Transverse colon (tissue), 4 donors: ENCODE data around the gene NPAS1.

ENCODE experiments used
- POLR2A ChIP-seq: fragments of 450-650 bp; IDR thresholded peaks from one replicate; pipeline ENCODE4 v1.6.1; 2016; ENCODE audit warnings: antibody characterized with exemption, mild to moderate bottlenecking, moderate library complexity
- POLR2AphosphoS5 ChIP-seq, 3 donors: sonication (generic); formaldehyde crosslinking; IDR thresholded peaks; one replicate each; pipeline ENCODE4 v1.6.1; 2016; ENCODE audit warnings: antibody characterized with exemption in 3 of 3
- TF ChIP-seq, protein P1 (sequence below), 5 experiments: fragments of 200-600 bp in 3 of 5; fragments of 450-650 bp in 2 of 5; sonication (generic) in 3 of 5; IDR thresholded peaks; 1 replicate in 2 of 5; 2 replicates in 3 of 5; pipeline ENCODE4 v1.5.1; 2016 to 2017; ENCODE audit warnings: antibody characterized with exemption in 5 of 5, inconsistent platforms in 3 of 5, mild to moderate bottlenecking in 2 of 5, moderate library complexity in 1 of 5

DNA sequence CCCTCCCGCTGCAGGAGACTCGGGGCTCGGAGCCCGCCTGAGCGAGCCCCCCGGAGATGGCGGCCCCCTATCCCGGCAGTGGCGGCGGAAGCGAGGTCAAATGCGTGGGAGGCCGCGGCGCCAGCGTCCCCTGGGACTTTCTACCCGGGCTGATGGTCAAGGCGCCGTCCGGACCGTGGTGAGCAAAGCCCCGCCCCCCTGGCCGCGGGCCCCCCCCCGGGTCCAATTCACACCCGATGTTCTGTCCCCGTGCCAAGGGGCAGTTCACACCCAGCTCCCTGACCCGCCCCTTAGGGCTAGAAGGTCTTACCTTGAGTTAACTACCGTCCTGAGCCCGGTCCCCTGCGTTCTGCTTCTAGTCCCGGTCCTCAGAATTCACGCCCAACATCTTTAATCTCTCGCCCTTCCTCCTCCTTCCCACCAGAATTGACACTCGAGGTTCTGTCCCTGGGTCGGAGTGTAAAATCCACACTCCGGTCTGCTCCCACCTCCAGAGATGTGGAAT is 1.4 kb downstream of the NPAS1 start:
- TF ChIP-seq, protein P1, sequence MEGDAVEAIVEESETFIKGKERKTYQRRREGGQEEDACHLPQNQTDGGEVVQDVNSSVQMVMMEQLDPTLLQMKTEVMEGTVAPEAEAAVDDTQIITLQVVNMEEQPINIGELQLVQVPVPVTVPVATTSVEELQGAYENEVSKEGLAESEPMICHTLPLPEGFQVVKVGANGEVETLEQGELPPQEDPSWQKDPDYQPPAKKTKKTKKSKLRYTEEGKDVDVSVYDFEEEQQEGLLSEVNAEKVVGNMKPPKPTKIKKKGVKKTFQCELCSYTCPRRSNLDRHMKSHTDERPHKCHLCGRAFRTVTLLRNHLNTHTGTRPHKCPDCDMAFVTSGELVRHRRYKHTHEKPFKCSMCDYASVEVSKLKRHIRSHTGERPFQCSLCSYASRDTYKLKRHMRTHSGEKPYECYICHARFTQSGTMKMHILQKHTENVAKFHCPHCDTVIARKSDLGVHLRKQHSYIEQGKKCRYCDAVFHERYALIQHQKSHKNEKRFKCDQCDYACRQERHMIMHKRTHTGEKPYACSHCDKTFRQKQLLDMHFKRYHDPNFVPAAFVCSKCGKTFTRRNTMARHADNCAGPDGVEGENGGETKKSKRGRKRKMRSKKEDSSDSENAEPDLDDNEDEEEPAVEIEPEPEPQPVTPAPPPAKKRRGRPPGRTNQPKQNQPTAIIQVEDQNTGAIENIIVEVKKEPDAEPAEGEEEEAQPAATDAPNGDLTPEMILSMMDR (IDR thresholded peaks at IDR 0.05), result no peak
- TF ChIP-seq POLR2AphosphoS5 (IDR thresholded peaks at IDR 0.05) (no peak), POLR2A (no peak)
